GM12891 (cell line): ENCODE results near the gene ZFYVE21.

Source experiments
- PAX5 ChIP-seq: IDR thresholded peaks from 2 replicates; pipeline ENCODE4 v1.6.1; 2011; ENCODE audit warnings: low read length, moderate library complexity, mild to moderate bottlenecking; ENCODE audit not compliant: insufficient read depth, severe bottlenecking
- POLR2A ChIP-seq: IDR thresholded peaks from 2 replicates; pipeline ENCODE4 v1.6.1; 2011; ENCODE audit warnings: low read depth, low read length, control low read depth
- POLR2AphosphoS5 ChIP-seq: IDR thresholded peaks from 2 replicates; pipeline ENCODE4 v1.6.1; 2011; ENCODE audit warnings: low read depth, low read length, control low read depth
- POU2F2 ChIP-seq: IDR thresholded peaks from 2 replicates; pipeline ENCODE4 v1.6.1; 2011; ENCODE audit warnings: low read depth, mild to moderate bottlenecking, control low read depth, low read length, moderate library complexity
- SPI1 ChIP-seq: IDR thresholded peaks from 2 replicates; pipeline ENCODE4 v1.6.1; 2011; ENCODE audit warnings: low read depth, low read length, control low read depth
- TAF1 ChIP-seq: IDR thresholded peaks from 2 replicates; pipeline ENCODE4 v1.6.1; 2011; ENCODE audit warnings: low read depth, low read length, control low read depth

DNA sequence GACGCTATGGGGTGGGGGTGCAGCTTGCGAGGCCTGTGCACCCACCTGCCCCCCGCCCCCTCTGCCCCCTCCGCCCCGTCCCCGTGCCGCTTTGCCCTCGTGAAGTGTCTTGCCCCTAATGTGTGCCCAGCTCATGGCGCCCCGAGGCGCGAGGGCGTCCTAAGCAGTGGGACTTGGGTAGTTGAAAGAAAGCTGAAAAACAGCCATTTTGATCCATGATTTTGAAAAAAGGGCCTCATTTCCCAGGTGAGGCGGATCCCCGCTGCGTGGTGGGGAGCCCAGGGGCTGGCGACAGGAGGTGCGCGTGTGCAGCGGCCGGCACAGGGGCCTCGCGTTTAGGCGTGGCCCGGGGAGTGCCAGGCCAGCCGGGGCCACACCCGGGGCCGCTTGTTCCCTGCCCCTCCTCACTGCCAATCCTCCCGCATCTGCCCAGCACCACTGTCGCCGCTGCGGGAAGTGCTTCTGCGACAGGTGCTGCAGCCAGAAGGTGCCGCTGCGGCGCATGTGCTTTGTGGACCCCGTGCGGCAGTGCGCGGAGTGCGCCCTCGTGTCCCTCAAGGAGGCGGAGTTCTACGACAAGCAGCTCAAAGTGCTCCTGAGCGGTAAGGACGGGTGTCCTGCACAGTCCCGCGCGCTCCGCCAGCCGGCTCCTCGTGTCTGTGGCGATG is 11.8 kb downstream of the ZFYVE21 start:
- TF ChIP-seq TAF1 (no peak), POLR2A (no peak), POU2F2 (no peak), POLR2AphosphoS5 (no peak), SPI1 (no peak), PAX5 (no peak)
